Endothelial cell of umbilical vein (primary cell): ENCODE data around the gene MTREX. TPM values are rescaled to one million over a fixed set of nuclear protein-coding genes. Genes with fewer than 3 reads are reported as not detected.

ENCODE experiments used
- BruUV-seq: library from RNA; stranded (reverse); fragments of 400-500 nt; replicated peaks from 2 replicates; lab custom pipeline; 2021; lab: Mats Ljungman, UMichigan
- CTCF ChIA-PET: fragments of 300-600, 350-600 bp; sonication (Branson Sonifier 250); formaldehyde crosslinking; loops from one replicate; lab custom pipeline; 2021; ENCODE audit warnings: antibody characterized with exemption, inconsistent platforms; lab: Charles Lee
- POLR2A ChIA-PET: fragments of 300-600, 350-600 bp; sonication (Branson Sonifier 250); formaldehyde crosslinking; loops from one replicate; lab custom pipeline; 2021; ENCODE audit warnings: antibody characterized with exemption, inconsistent platforms; lab: Charles Lee
- DNase-seq: peaks from one replicate; pipeline ENCODE4 v3.0.0-alpha.2; 2011; ENCODE audit warnings: low read depth, low spot score
- FAIRE-seq: peaks from 2 replicates; lab custom pipeline; 2011; peaks lifted over from hg19 to GRCh38; lab: Jason Lieb, UNC
- H2AFZ ChIP-seq: 2 replicates; pipeline ENCODE4 v1.6.0; 2012; ENCODE audit warnings: low read depth, low read length, control low read depth, inconsistent platforms
- H3K27ac ChIP-seq: 2 replicates; pipeline ENCODE4 v1.5.1; 2011; ENCODE audit warnings: low read depth, mild to moderate bottlenecking, control low read depth, low read length, moderate library complexity; ENCODE audit not compliant: insufficient read depth
- H3K27me3 ChIP-seq, 2 experiments: 2 replicates each; pipeline versions ENCODE4 v1.6.0 to v1.6.1; 2011; ENCODE audit warnings: low read length in 2 of 2, mixed read lengths in 1 of 2; ENCODE audit not compliant: control insufficient read depth in 2 of 2, insufficient read depth in 2 of 2
- H3K36me3 ChIP-seq, 2 experiments: 2 replicates in 1 of 2; 3 replicates in 1 of 2; pipeline ENCODE4 v1.5.1; 2011; ENCODE audit warnings: low read length in 2 of 2, mild to moderate bottlenecking in 1 of 2, moderate library complexity in 1 of 2; ENCODE audit not compliant: control insufficient read depth in 2 of 2, insufficient read depth in 2 of 2; ENCODE audit errors: extremely low read depth in 1 of 2
- H3K4me1 ChIP-seq: 3 replicates; pipeline ENCODE4 v1.5.1; 2011; ENCODE audit warnings: mild to moderate bottlenecking, low read length; ENCODE audit not compliant: control insufficient read depth, insufficient read depth; ENCODE audit errors: extremely low read depth
- H3K4me2 ChIP-seq: 2 replicates; pipeline ENCODE4 v1.6.1; 2011; ENCODE audit warnings: low read length, control low read depth, mixed read lengths; ENCODE audit not compliant: insufficient read depth
- H3K4me3 ChIP-seq, 3 experiments: fragments of 200-600 bp in 1 of 3; sonication (generic), shearing (Covaris generic) in 1 of 3; replicated peaks in 1 of 3; 2 replicates each; pipeline ENCODE4 v1.5.1; 2011 to 2016; ENCODE audit warnings: control low read depth in 3 of 3, low read length in 3 of 3, mild to moderate bottlenecking in 2 of 3, inconsistent platforms in 1 of 3, low read depth in 1 of 3, moderate library complexity in 1 of 3; ENCODE audit not compliant: insufficient read depth in 1 of 3
- H3K79me2 ChIP-seq: 2 replicates; pipeline ENCODE4 v1.6.0; 2012; ENCODE audit warnings: low read length, inconsistent platforms; ENCODE audit not compliant: control insufficient read depth, insufficient read depth
- H3K9ac ChIP-seq: replicated peaks from 2 replicates; pipeline ENCODE3; 2011; ENCODE audit warnings: low read length, control low read depth; ENCODE audit not compliant: insufficient read depth; ENCODE audit errors: extremely low read depth
- H3K9me1 ChIP-seq: replicated peaks from 3 replicates; pipeline ENCODE4 v1.6.0; 2011; ENCODE audit warnings: mild to moderate bottlenecking, low read length; ENCODE audit not compliant: control insufficient read depth, insufficient read depth; ENCODE audit errors: extremely low read depth
- H3K9me3 ChIP-seq: replicated peaks from 2 replicates; pipeline ENCODE4 v1.5.1; 2012; ENCODE audit warnings: low read length, inconsistent platforms; ENCODE audit not compliant: control insufficient read depth, insufficient read depth
- H4K20me1 ChIP-seq: replicated peaks from 2 replicates; pipeline ENCODE3; 2011; ENCODE audit warnings: mild to moderate bottlenecking, low read length; ENCODE audit not compliant: control insufficient read depth, insufficient read depth; ENCODE audit errors: extremely low read depth
- CTCF ChIP-seq, 2 donors: IDR thresholded peaks; 1 replicate in 1 of 2; 2 replicates in 1 of 2; pipeline ENCODE4 v1.5.1; 2011; ENCODE audit warnings: low read length in 2 of 2, mild to moderate bottlenecking in 2 of 2, moderate library complexity in 2 of 2, control low read depth in 1 of 2, inconsistent platforms in 1 of 2, low read depth in 1 of 2; ENCODE audit not compliant: insufficient read depth in 1 of 2; ENCODE audit errors: extremely low read depth in 1 of 2
- EZH2 ChIP-seq: IDR thresholded peaks from 2 replicates; pipeline ENCODE4 v1.6.1; 2012; ENCODE audit warnings: borderline replicate concordance, low read depth, mild to moderate bottlenecking, moderate library complexity, low read length, inconsistent platforms; ENCODE audit not compliant: severe bottlenecking
- FOS ChIP-seq: IDR thresholded peaks from 2 replicates; pipeline ENCODE4 v1.6.1; 2011; ENCODE audit warnings: mild to moderate bottlenecking, low read length, moderate library complexity, borderline replicate concordance; ENCODE audit not compliant: insufficient read depth
- GATA2 ChIP-seq: IDR thresholded peaks from 2 replicates; pipeline ENCODE4 v1.7.0; 2011; ENCODE audit warnings: low read depth, mild to moderate bottlenecking, moderate library complexity, mixed read lengths, low read length; ENCODE audit not compliant: insufficient read length, insufficient read depth
- JUN ChIP-seq: IDR thresholded peaks from 2 replicates; pipeline ENCODE4 v1.6.1; 2011; ENCODE audit warnings: borderline replicate concordance, low read depth; ENCODE audit not compliant: insufficient read length, insufficient read depth
- MAX ChIP-seq: IDR thresholded peaks from 2 replicates; pipeline ENCODE4 v1.6.1; 2011; ENCODE audit not compliant: insufficient read depth, insufficient read length
- MYC ChIP-seq: IDR thresholded peaks from one replicate; pipeline ENCODE4 v1.6.1; 2011; ENCODE audit warnings: mild to moderate bottlenecking, low read depth, low read length
- POLR2A ChIP-seq: IDR thresholded peaks from 2 replicates; pipeline ENCODE4 v1.6.1; 2012; ENCODE audit warnings: low read depth, mild to moderate bottlenecking, control low read depth, low read length
- POLR2AphosphoS5 ChIP-seq: IDR thresholded peaks from 2 replicates; pipeline ENCODE4 v1.6.1; 2012; ENCODE audit warnings: low read depth, mild to moderate bottlenecking, control low read depth, low read length, moderate library complexity; ENCODE audit not compliant: insufficient read depth
- dilution Hi-C: fragments of 300-500 bp; cut with MboI; formaldehyde crosslinking; loops from one replicate; pipeline ENCODE4 v1.15.0; 2019; ENCODE audit warnings: low sequenced_read_pairs; ENCODE audit not compliant: extremely low pct_ligation_motif_present
- intact Hi-C: fragments of 100-400 bp; cut with micrococcal nuclease; formaldehyde crosslinking; loops from one replicate; pipeline ENCODE4 v1.10.0; 2022
- polyA plus RNA-seq, 4 experiments: library from polyadenylated mRNA; depleted of rRNA in 3 of 4; stranded (reverse) in 3 of 4; unstranded in 1 of 4; fragments of >200 nt; gene quantifications; 2 replicates each; pipeline versions ENCODE4 v1.2.1 to v1.2.3, GENCODE V29; 2011 to 2012; ENCODE audit warnings: missing spikeins in 1 of 4
- total RNA-seq: library from RNA; stranded (reverse); gene quantifications from 2 replicates; pipeline ENCODE4 v1.2.3, GENCODE V29; 2021

Gene MTREX
- total and polyA plus RNA-seq, 2 donors (not counting 3 experiments of a cell fraction or from before 2014, with no cell fraction given) = 9.8 to 76.3 TPM

DNA sequence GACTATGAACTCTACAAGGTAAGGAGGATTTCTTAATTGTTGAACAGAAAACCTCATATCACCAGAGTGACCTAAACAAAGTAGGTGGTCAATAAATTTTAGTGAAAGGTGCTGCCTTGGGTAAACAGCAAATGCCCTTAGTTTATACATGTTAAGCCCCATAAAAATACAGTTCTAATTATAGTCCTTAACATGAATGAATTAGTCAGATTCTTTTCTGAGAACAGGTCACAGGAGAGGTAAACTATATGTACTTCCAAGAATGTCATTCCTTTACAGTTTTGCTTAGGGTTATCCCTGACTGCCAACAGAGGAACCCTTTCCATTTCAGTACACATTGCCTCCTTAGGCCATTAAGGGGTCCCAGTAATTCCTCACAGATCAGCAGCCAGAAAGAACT, 162.1 kb downstream of the MTREX start:
- intact Hi-C loops = no loop called here

More for the DNA sequence above, 162.1 kb downstream of the MTREX start:
- Histone ChIP-seq H4K20me1 (no peaks in the 10 kb centered on the region), H3K36me3 (no peaks in the 10 kb centered on the region), H3K4me1 (no peaks in the 10 kb centered on the region), H3K4me3 (no peak overlapping the region), H3K27me3 (no peaks in the 10 kb centered on the region), H3K9me3 (no peaks in the 10 kb centered on the region), H3K9me1 (no peaks in the 10 kb centered on the region), H2AFZ (no peak overlapping the region), H3K4me2 (no peak overlapping the region), H3K27ac (no peak overlapping the region), H3K79me2 (no peaks in the 10 kb centered on the region), H3K9ac (no peak overlapping the region)
- ChIA-PET CTCF (no interaction called here), POLR2A (no interaction called here)
- dilution Hi-C loops = no loop called here
- DNase-seq (no peak), FAIRE-seq (no peak)
- TF ChIP-seq FOS (no peak), MYC (no peak), EZH2 (no peak), POLR2A (no peak), JUN (no peak), CTCF (IDR thresholded peaks at IDR 0.05; ENCODE audit: extremely low read depth in 1 of 2, insufficient read depth in 1 of 2, low read depth in 1 of 2, low read length in 2 of 2) (no peak), GATA2 (no peak), POLR2AphosphoS5 (no peak), MAX (no peak)
- no TSS peak for BruUV-seq
